Neural progenitor cell (in vitro differentiated cells): ENCODE data around the gene EXOSC1.

Experiments used
- CTCF ChIP-seq: fragments of 200-600 bp; sonication (generic); IDR thresholded peaks from 2 replicates; pipeline ENCODE4 v1.5.1; 2017; ENCODE audit warnings: antibody characterized with exemption, mild to moderate bottlenecking
- EZH2 ChIP-seq: fragments of 200-600 bp; sonication (generic); IDR thresholded peaks from 2 replicates; pipeline ENCODE4 v1.6.1; 2017; ENCODE audit warnings: antibody characterized with exemption, mild to moderate bottlenecking, moderate library complexity
- EZH2phosphoT487 ChIP-seq: fragments of 200-600 bp; sonication (generic); IDR thresholded peaks from 2 replicates; pipeline ENCODE4 v1.6.1; 2017; ENCODE audit warnings: antibody characterized with exemption

- no peak for TF ChIP-seq CTCF
- no peak for TF ChIP-seq EZH2
- no peak for TF ChIP-seq EZH2phosphoT487
These were observed 6.5 kb upstream of the EXOSC1 start for GRCh38 chr10:97452352-97452751.
